NB4 (cell line): ENCODE results near the gene SFT2D3.

Experiments used
- DNase-seq: peaks from one replicate; pipeline ENCODE4 v3.0.0; 2010; ENCODE audit warnings: low read depth
- H3K4me3 ChIP-seq: one replicate; pipeline ENCODE4 v1.5.1; 2011; ENCODE audit warnings: mild to moderate bottlenecking, low read depth, low read length, moderate library complexity
- CTCF ChIP-seq: IDR thresholded peaks from one replicate; pipeline ENCODE4 v1.5.1; 2012; ENCODE audit warnings: low read depth, low read length
- MYC ChIP-seq: IDR thresholded peaks from 2 replicates; pipeline ENCODE4 v1.6.1; 2011; ENCODE audit warnings: low read depth, low read length
- POLR2A ChIP-seq: IDR thresholded peaks from 2 replicates; pipeline ENCODE4 v1.6.1; 2011; ENCODE audit warnings: mild to moderate bottlenecking; ENCODE audit not compliant: insufficient read length; ENCODE audit errors: extremely low read depth
- TF ChIP-seq, protein P1 (sequence below): IDR thresholded peaks from 2 replicates; pipeline ENCODE4 v1.6.1; 2011; ENCODE audit warnings: low read depth, low read length

The SFT2D3 gene

GRCh38 chr2:127726158-127726880 lies 25.0 kb downstream of the SFT2D3 start:
- TF ChIP-seq, protein P1, sequence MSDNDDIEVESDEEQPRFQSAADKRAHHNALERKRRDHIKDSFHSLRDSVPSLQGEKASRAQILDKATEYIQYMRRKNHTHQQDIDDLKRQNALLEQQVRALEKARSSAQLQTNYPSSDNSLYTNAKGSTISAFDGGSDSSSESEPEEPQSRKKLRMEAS: no peak
- TF ChIP-seq MYC (no peak), POLR2A (no peak), CTCF (no peak)
- no peak overlapping the region for H3K4me3 ChIP-seq
- no peak for DNase-seq

- H3K4me3 ChIP-seq: no peak overlapping the region
- TF ChIP-seq, protein P1: no peak
- no peak for TF ChIP-seq POLR2A
- TF ChIP-seq CTCF: no peak
- no peak for TF ChIP-seq MYC
- no peak for DNase-seq
Measured at GRCh38 chr2:127733113-127733815, 32.0 kb downstream of the SFT2D3 start.

GRCh38 chr2:127733816-127734537 lies 32.7 kb downstream of the SFT2D3 start:
- DNase-seq: no peak
- TF ChIP-seq CTCF (no peak), POLR2A (no peak), MYC (no peak)
- TF ChIP-seq, protein P1: no peak
- H3K4me3 ChIP-seq: no peak overlapping the region

- TF ChIP-seq MYC (no peak), POLR2A (no peak), CTCF (no peak)
- TF ChIP-seq, protein P1: no peak
- no peak for DNase-seq
- no peak overlapping the region for H3K4me3 ChIP-seq
Measured at GRCh38 chr2:127735044-127735443, 33.7 kb downstream of the SFT2D3 start.

DNA sequence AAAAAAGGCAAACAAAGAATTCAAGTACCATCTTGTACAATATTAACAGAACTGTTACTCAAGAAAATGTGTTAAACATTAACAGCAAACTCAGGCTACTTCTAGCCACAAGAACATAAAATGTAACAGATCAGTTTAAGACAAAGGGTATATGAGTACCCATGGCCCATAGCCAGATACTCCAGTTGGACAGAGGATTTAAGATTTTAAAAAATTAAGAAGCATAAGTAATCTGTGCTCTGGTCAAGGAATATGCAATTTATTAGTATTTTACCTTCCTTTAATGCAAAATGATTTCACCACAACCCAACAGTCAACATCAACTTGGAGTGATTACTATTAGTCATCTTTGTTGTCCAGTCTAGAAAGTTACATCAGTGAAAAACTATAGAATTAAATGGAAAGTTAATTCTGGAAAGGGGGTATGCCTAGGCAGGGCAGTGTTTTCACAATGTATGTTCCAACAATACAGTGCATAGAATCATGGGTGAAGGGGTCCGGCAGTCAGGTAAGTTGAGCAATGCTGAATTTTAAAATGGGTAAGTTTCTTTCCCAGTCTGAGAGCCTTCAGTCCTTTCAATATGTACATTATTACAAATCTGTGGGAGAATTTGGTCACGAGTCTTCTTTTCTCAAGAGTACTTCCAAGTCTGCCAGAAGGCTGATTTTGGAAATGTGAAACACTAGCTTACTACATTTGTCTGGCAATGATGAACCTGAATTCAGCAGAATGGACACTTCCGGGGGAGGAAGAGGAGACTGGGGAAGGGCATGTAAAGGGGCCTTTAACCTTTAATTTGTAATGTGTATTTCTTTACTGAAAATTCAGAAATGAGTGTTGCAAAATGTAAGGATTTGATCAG lies 34.5 kb downstream of the SFT2D3 start:
- TF ChIP-seq MYC (no peak), POLR2A (no peak), CTCF (no peak)
- TF ChIP-seq, protein P1: no peak
- no peak for DNase-seq

More for the DNA sequence above, 34.5 kb downstream of the SFT2D3 start:
- H3K4me3 ChIP-seq: no peak overlapping the region
